Hematopoietic multipotent progenitor cell treated with erythropoietin and hydrocortisone succinate and interleukin-3 and kit ligand, for 17 days (in vitro differentiated cells): ENCODE results near the gene DCBLD2.

ENCODE experiments used
- DNase-seq: peaks from one replicate; pipeline ENCODE4 v3.0.0-alpha.2; 2015; ENCODE audit warnings: low spot score

Gene DCBLD2

DNA sequence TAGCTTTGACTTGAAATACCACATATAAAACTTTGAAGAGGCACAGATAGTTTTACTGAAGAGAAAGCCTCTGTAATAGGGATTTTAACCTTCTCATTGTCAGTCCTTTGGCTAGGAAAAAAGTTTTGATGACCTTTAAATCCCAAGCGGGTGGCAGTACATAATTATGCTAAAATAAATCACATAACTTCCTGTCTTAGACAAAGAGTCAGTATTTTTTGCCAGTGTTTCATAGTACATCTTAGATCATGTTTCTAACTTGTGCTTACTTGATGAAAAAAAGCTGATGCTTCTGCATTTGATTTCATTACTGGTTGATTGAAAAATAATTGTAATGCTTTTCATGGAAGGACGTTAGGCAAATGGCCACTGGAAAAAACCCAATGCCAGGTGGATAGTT lies 132.5 kb downstream of the DCBLD2 start:
- DNase-seq: no peak

- no peak for DNase-seq
Measured at GRCh38 chr3:98766924-98767323, 134.6 kb downstream of the DCBLD2 start.

GRCh38 chr3:98765721-98766120 lies 135.8 kb downstream of the DCBLD2 start:
- DNase-seq: no peak

GRCh38 chr3:98764472-98764884 lies 137.0 kb downstream of the DCBLD2 start:
- DNase-seq: no peak

DNA sequence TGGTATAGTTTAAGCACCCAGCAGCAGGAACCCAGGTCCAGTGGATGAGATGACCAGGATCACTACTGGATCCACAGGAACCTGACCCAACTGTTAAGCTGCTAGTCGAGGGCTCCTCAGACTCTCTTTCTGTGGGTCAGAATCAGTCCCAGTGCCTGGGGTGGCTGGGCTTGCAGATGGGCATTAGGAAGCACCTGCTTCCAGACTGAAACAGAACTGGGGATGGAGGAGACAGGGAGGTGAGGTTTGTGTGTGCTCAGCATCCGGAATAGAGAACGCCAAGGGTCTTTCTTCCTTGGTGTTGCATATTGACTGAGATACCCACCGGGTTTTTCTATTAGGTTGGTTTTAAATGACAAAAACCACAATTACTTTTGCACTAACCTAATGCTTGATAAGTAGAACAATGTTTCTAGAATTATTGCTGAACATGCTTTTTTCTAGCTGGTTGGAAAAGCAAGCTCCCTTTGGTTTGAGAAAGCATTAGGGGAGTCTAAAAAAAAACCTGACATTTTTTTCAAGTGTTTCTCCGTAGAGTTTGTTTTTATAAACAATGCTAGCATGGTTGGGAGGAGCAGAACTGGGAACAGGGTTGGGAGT lies 137.6 kb downstream of the DCBLD2 start:
- no peak for DNase-seq

- DNase-seq: no peak
Measured at GRCh38 chr3:98763076-98763475, 138.4 kb downstream of the DCBLD2 start, which contains the start of gene ST3GAL6. TSS of gene ST3GAL6 (plus strand) at chr3:98763340. CDS start at chr3:98768441, 5,101 bp downstream.

- no peak for DNase-seq
Measured at GRCh38 chr3:98761643-98762229, 139.8 kb downstream of the DCBLD2 start.

DNA sequence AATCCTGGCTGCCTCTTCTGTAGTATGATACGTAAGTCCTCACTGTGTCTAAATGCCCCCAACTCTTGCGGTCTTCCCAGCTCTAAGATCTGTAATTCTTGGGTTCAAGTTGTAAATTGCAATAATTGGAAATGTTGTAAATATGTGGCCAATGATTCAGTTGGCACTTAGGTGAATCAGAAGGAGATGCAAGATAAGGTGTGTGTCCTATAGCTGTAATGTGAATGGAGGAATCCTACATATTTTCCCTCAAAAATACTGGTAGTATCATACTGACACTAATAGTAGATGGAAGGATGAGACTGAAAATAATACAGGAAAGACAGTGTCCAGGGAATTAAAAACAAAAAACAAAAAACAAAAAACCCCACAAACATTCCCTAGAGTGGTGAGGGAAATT lies 141.9 kb downstream of the DCBLD2 start:
- DNase-seq: no peak

DNA sequence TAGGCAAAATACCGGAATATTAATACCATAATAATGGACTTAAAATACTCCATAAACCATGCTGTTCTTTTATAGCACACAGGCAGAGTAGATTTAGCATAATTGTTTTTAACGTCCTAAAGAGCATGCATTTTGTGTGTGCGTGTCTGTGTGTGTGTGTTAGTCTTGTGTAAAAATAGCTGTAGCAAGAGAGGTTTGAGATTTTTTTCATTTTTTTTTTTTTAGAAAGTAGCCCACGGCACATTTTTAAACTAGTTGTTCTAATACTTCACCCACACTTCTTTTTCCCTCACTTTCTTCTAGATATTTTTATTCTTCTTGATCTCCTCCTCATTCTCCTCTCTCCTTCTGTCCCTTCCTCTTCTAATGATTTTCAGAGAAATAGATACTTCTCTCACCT lies 145.9 kb downstream of the DCBLD2 start:
- DNase-seq: no peak

GRCh38 chr3:98754483-98754882 lies 147.0 kb downstream of the DCBLD2 start:
- no peak for DNase-seq

GRCh38 chr3:98750276-98750919 lies 151.1 kb downstream of the DCBLD2 start:
- DNase-seq: no peak

GRCh38 chr3:98746882-98747281 lies 154.6 kb downstream of the DCBLD2 start:
- no peak for DNase-seq

- DNase-seq: no peak
Measured at GRCh38 chr3:98746122-98746521, 155.4 kb downstream of the DCBLD2 start.
